ENCODE results near the gene CRB1. TPM values are rescaled to one million over a fixed set of nuclear protein-coding genes. Genes with fewer than 3 reads are reported as not detected.

Gene CRB1
- total and polyA plus RNA-seq, 8 donors, result 0.08 to 0.73 TPM; not detected in 6

DNA sequence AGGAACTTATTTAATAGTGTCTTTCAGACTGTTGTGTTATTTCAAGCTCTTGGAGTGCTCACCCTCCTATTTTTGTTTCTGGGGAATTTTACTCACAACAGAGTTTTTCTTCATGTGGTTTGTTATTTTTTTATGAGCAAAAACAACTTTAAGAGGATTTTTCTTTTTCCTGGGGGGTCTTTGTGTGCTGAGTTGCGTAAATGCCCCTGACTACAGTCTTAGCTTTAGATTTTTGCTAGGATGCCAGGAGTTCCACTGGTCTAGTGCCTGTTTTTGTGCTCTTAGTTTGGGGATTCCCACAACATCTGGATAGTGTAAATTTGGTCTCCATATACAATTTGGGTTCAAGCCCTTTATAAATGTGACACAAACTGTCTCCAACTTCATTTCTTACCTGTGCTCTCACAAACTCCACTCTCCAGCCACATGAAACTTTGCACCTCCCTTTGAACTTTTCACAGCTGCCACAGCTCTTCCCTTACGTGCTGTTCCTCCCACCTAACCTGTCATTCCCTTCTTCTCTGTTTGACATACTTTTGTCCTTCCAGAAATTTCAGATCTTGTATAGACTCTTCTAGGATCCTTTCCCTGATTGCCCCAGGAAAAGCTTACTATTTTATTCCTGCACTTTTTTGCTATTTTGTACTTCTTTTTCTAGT is 180.2 kb downstream of the CRB1 start:
- intact Hi-C loops (cut with DNase I; ENCODE audit: low total_unique reads), result no loop called here
- DNase-seq, result no peak
- 39 to 62% (median 51%) methylated on average over 2 of the region's 2 CpGs for WGBS, 5 donors

GRCh38 chr1:197451381-197451780 is 183.3 kb downstream of the CRB1 start:
- whole genome bisulfite sequencing, 5 donors, result 60 to 72% (median 72%) methylated on average over 5 of the region's 5 CpGs
- intact Hi-C loops (cut with DNase I; ENCODE audit: low total_unique reads), result no loop called here
- H3K4me3 ChIP-seq, result no peak overlapping the region
- no peaks in the 10 kb centered on the region for H3K9me3 ChIP-seq
- TF ChIP-seq, protein P1, sequence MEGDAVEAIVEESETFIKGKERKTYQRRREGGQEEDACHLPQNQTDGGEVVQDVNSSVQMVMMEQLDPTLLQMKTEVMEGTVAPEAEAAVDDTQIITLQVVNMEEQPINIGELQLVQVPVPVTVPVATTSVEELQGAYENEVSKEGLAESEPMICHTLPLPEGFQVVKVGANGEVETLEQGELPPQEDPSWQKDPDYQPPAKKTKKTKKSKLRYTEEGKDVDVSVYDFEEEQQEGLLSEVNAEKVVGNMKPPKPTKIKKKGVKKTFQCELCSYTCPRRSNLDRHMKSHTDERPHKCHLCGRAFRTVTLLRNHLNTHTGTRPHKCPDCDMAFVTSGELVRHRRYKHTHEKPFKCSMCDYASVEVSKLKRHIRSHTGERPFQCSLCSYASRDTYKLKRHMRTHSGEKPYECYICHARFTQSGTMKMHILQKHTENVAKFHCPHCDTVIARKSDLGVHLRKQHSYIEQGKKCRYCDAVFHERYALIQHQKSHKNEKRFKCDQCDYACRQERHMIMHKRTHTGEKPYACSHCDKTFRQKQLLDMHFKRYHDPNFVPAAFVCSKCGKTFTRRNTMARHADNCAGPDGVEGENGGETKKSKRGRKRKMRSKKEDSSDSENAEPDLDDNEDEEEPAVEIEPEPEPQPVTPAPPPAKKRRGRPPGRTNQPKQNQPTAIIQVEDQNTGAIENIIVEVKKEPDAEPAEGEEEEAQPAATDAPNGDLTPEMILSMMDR (IDR thresholded peaks at IDR 0.05), result no peak
- TF ChIP-seq POLR2A (IDR thresholded peaks at IDR 0.05) (no peak), EP300 (IDR thresholded peaks at IDR 0.05) (no peak), POLR2AphosphoS5 (IDR thresholded peaks at IDR 0.05) (no peak)
- H3K4me1 ChIP-seq, result no peaks in the 10 kb centered on the region
- H3K36me3 ChIP-seq, result no peaks in the 10 kb centered on the region
- H3K27ac ChIP-seq, result no peak overlapping the region
- H3K27me3 ChIP-seq, result no peaks in the 10 kb centered on the region
- peak in 1 of 2 donors; percentile 27 for DNase-seq

More for the DNA sequence above, 180.2 kb downstream of the CRB1 start:
- Histone ChIP-seq H3K27me3 (no peaks in the 10 kb centered on the region), H3K4me3 (no peak overlapping the region), H3K27ac (no peak overlapping the region), H3K4me1 (no peaks in the 10 kb centered on the region), H3K9me3 (no peaks in the 10 kb centered on the region), H3K36me3 (no peaks in the 10 kb centered on the region)
- TF ChIP-seq POLR2A (IDR thresholded peaks at IDR 0.05) (no peak), EP300 (IDR thresholded peaks at IDR 0.05) (no peak), POLR2AphosphoS5 (IDR thresholded peaks at IDR 0.05) (no peak)
- TF ChIP-seq, protein P1 (IDR thresholded peaks at IDR 0.05), result no peak

- H3K27me3 ChIP-seq, result no peaks in the 10 kb centered on the region
- no peaks in the 10 kb centered on the region for H3K4me1 ChIP-seq
- H3K36me3 ChIP-seq, result no peaks in the 10 kb centered on the region
- no peaks in the 10 kb centered on the region for H3K9me3 ChIP-seq
- no peak overlapping the region for H3K27ac ChIP-seq
- intact Hi-C loops (cut with DNase I; ENCODE audit: low total_unique reads), result no loop called here
- WGBS, 5 donors, result 91 to 97% (median 95%) methylated on average over 1 of the region's 1 CpG
- TF ChIP-seq, protein P1 (IDR thresholded peaks at IDR 0.05), result no peak
- TF ChIP-seq POLR2A (IDR thresholded peaks at IDR 0.05), result no peak
- no peak overlapping the region for H3K4me3 ChIP-seq
- DNase-seq, result no peak
Observed at GRCh38 chr1:197453376-197454058, 185.5 kb downstream of the CRB1 start.

GRCh38 chr1:197462539-197462938 is 194.5 kb downstream of the CRB1 start:
- no peak for TF ChIP-seq POLR2AphosphoS5 (IDR thresholded peaks at IDR 0.05)
- no peak for TF ChIP-seq POLR2A (IDR thresholded peaks at IDR 0.05)
- TF ChIP-seq, protein P1 (IDR thresholded peaks at IDR 0.05), result no peak
- no peak for TF ChIP-seq EP300 (IDR thresholded peaks at IDR 0.05)
- no peak overlapping the region for H3K4me3 ChIP-seq
- WGBS, 5 donors, result 83 to 90% (median 87%) methylated on average over 5 of the region's 5 CpGs
- intact Hi-C loops (cut with DNase I; ENCODE audit: low total_unique reads), result no loop called here
- H3K9me3 ChIP-seq, result no peaks in the 10 kb centered on the region
- H3K36me3 ChIP-seq, result no peaks in the 10 kb centered on the region
- H3K27ac ChIP-seq, result no peak overlapping the region
- H3K4me1 ChIP-seq, result peaks cover 0 to 10% (median 0%) of the 10 kb centered on the region in 4 donors
- no peak for DNase-seq
- H3K27me3 ChIP-seq, result no peaks in the 10 kb centered on the region
